ENCODE measurements around the gene MRPL27. TPM values are rescaled to one million over a fixed set of nuclear protein-coding genes. Genes with fewer than 3 reads are reported as not detected.
"Not testable (repeated sequence)": the region's sequence is repeated elsewhere in the genome, so short reads cannot be mapped to it uniquely, and the experiment has no call there.

Gene MRPL27
- total RNA-seq, 2 experiments from 2014 or later = 68.8 to 80.2 TPM

GRCh38 chr17:50333291-50334057 lies 39.5 kb downstream of the MRPL27 start:
- H3K4me1 ChIP-seq (ENCODE audit: insufficient read depth, low read length, poor library complexity, severe bottlenecking); H2AFZ ChIP-seq (ENCODE audit: low read length); H3K4me2 ChIP-seq (ENCODE audit: low read length); DNase-seq (ENCODE audit: low spot score); H3K9me2 ChIP-seq (ENCODE audit: insufficient read depth, low read length); H3K4me3 ChIP-seq (ENCODE audit: low read depth, low read length, poor library complexity, severe bottlenecking); intact Hi-C loops (cut with micrococcal nuclease; ENCODE audit: unreplicated experiment); H3K9me3 ChIP-seq (ENCODE audit: low read length); H3K79me2 ChIP-seq (ENCODE audit: insufficient read depth, low read depth, low read length); H3K27ac ChIP-seq (ENCODE audit: low read depth, low read length, poor library complexity, severe bottlenecking); BruUV-seq (replicated peaks); CTCF ChIA-PET (ENCODE audit: unreplicated experiment); H3K36me3 ChIP-seq (ENCODE audit: insufficient read depth, low read length); POLR2A ChIA-PET; H4K20me1 ChIP-seq (ENCODE audit: insufficient read depth, low read length): not testable (repeated sequence)
- TF ChIP-seq, protein P1, sequence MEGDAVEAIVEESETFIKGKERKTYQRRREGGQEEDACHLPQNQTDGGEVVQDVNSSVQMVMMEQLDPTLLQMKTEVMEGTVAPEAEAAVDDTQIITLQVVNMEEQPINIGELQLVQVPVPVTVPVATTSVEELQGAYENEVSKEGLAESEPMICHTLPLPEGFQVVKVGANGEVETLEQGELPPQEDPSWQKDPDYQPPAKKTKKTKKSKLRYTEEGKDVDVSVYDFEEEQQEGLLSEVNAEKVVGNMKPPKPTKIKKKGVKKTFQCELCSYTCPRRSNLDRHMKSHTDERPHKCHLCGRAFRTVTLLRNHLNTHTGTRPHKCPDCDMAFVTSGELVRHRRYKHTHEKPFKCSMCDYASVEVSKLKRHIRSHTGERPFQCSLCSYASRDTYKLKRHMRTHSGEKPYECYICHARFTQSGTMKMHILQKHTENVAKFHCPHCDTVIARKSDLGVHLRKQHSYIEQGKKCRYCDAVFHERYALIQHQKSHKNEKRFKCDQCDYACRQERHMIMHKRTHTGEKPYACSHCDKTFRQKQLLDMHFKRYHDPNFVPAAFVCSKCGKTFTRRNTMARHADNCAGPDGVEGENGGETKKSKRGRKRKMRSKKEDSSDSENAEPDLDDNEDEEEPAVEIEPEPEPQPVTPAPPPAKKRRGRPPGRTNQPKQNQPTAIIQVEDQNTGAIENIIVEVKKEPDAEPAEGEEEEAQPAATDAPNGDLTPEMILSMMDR (conservative IDR thresholded peaks at IDR 0.05; ENCODE audit: low read length) = 0 out of 2 replicates have a peak, but pooled peaks have one; percentile 13

DNA sequence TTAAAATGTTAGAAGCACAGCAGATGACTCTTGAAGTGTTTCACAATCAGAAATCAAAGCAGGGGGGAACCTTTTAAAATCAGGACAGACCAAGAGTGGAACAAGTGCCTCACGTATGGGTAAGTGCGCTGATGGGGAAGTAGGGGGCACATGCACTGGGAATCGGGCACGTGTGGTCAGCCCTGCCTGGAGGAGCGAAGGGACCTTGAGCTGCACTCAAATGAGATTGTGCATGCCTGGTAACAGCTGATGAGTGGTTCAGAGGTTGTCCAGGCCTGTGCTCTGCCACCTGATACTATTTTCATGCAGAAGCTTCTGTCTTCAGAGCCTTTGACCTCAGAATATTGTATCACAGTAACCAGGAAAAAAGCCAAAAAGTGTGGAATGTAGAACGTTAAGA lies 40.8 kb downstream of the MRPL27 start:
- no peak overlapping the region for H3K27ac ChIP-seq (ENCODE audit: low read depth, low read length, poor library complexity, severe bottlenecking)
- no peak for TF ChIP-seq EZH2phosphoT487 (IDR thresholded peaks at IDR 0.05; ENCODE audit: borderline replicate concordance, low read depth, low read length)
- TF ChIP-seq, protein P1 (conservative IDR thresholded peaks at IDR 0.05; ENCODE audit: low read length) = no peak
- H3K36me3 ChIP-seq (ENCODE audit: insufficient read depth, low read length) = no peaks in the 10 kb centered on the region
- CTCF ChIA-PET (ENCODE audit: unreplicated experiment) = interaction anchor here (0.5 kb wide), 1 partner anchor 70 kb away, joined by 6 read pairs; no protein-coding TSS in a partner anchor
- H3K79me2 ChIP-seq (ENCODE audit: insufficient read depth, low read depth, low read length) = no peaks in the 10 kb centered on the region
- POLR2A ChIA-PET = interaction anchor here (0.7 kb wide), 1 partner anchor 61 kb away, joined by 3 read pairs; no protein-coding TSS in a partner anchor
- DNase-seq (ENCODE audit: low spot score) = no peak
- no peak overlapping the region for H3K4me2 ChIP-seq (ENCODE audit: low read length)
- H4K20me1 ChIP-seq (ENCODE audit: insufficient read depth, low read length) = no peaks in the 10 kb centered on the region
- peaks cover 5% of the 10 kb centered on the region for H3K4me1 ChIP-seq (ENCODE audit: insufficient read depth, low read length, poor library complexity, severe bottlenecking)
- H2AFZ ChIP-seq (ENCODE audit: low read length) = no peak overlapping the region
- intact Hi-C loops (cut with micrococcal nuclease; ENCODE audit: unreplicated experiment) = no loop called here
- BruUV-seq (replicated peaks) = no TSS peak
- no peaks in the 10 kb centered on the region for H3K9me3 ChIP-seq (ENCODE audit: low read length)
- no peak overlapping the region for H3K4me3 ChIP-seq (ENCODE audit: low read depth, low read length, poor library complexity, severe bottlenecking)
- no peaks in the 10 kb centered on the region for H3K9me2 ChIP-seq (ENCODE audit: insufficient read depth, low read length)

DNA sequence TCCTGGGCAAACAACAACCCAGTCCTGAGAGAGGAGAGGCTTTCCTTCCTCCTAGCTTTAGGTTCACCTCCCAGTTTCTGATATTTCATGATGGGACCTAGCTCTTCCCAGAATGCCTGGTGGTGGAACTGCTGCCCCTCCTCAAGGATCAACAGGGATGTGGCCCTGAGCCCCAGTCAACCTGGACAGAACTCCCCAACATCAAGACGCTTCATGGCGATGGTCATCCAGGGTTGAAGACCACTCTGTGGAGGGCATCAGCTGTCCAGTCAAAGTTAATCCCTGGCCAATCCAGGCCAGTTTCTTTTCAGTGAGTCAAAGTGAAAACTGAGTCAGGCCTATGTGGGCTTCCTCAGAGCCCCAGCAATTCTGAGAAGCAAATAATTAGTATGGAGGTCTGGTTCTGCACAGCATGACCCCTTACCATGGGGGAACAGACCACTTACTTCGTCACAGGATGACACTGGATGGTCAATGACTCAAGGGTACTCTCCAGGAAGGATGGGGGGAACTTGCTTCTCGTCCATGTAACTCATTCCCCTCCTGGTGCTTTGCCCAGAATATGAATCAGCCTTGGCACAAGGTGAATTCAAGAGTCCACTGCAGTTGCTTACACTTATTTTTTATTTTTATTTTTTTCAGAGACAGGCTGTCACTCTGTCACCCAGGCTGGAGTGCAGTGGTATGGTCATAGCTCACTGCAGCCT lies 41.7 kb downstream of the MRPL27 start:
- ChIA-PET CTCF (ENCODE audit: unreplicated experiment) (no interaction called here), POLR2A (no interaction called here)
- Histone ChIP-seq H3K4me2 (ENCODE audit: low read length) (no peak overlapping the region), H3K9me3 (ENCODE audit: low read length) (no peaks in the 10 kb centered on the region), H3K4me3 (ENCODE audit: low read depth, low read length, poor library complexity, severe bottlenecking) (no peak overlapping the region), H3K9me2 (ENCODE audit: insufficient read depth, low read length) (no peaks in the 10 kb centered on the region), H3K36me3 (ENCODE audit: insufficient read depth, low read length) (no peaks in the 10 kb centered on the region), H3K79me2 (ENCODE audit: insufficient read depth, low read depth, low read length) (no peaks in the 10 kb centered on the region), H2AFZ (ENCODE audit: low read length) (no peak overlapping the region), H4K20me1 (ENCODE audit: insufficient read depth, low read length) (no peaks in the 10 kb centered on the region), H3K4me1 (ENCODE audit: insufficient read depth, low read length, poor library complexity, severe bottlenecking) (peaks cover 5% of the 10 kb centered on the region), H3K27ac (ENCODE audit: low read depth, low read length, poor library complexity, severe bottlenecking) (no peak overlapping the region)
- intact Hi-C loops (cut with micrococcal nuclease; ENCODE audit: unreplicated experiment) = no loop called here
- TF ChIP-seq, protein P1 (conservative IDR thresholded peaks at IDR 0.05; ENCODE audit: low read length) = no peak
- TF ChIP-seq EZH2phosphoT487 (IDR thresholded peaks at IDR 0.05; ENCODE audit: borderline replicate concordance, low read depth, low read length) = no peak
- no peak for DNase-seq (ENCODE audit: low spot score)
- no TSS peak for BruUV-seq (replicated peaks)

Data from OCI-LY7 (cell line).